ENCODE measurements around the gene ANO1. TPM values are rescaled to one million over a fixed set of nuclear protein-coding genes. Genes with fewer than 3 reads are reported as not detected.

ANO1 gene
- total RNA-seq, 3 donors from 2014 or later (not counting 1 experiment from before 2014, with no cell fraction given): not detected

DNA sequence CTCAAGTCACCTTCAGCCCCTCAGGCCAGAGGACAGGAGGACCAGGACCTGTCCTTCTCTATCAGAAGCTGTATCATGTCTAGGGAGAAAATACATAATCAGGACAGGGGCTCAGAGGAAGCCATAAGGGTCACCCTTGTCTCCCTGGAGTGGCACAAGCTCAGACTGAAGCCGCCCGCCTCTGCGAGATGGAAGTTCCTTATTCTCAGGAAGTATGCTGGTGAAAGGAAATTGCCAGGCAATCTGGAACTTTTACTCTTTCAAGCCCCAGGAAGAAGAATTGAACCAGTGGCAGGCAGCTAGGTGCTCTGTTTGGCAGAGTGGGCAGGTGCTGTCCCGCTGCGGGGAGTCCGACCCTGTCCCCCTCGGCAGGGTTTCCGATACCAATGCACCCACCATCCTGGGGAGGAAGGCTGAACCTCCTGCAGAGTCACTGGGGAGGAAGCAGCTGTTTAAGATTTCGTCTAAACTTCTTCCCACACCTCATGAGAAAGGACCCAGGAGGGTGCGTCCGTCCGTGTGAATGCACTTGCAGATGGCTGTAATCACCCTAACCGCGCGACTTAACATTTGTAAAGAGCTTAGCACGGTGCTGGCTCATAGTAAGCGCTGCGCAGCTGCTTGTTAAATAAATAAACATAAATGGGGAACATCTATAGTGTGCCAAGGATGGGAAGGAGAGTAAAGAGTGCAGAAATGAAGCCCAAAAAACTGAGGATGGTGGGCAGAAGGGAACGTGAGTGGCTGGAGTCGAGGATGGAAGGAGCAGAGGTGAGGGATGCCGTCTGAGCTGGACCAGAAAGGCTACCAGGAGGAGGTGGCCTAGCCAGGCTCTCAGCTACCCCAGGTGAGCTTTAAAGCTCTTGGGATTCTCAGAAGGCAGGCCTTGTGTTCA, 5.0 kb upstream of the ANO1 start:
- ATAC-seq (no peak), DNase-seq (no peak)
- Histone ChIP-seq H3K4me1 (ENCODE audit: control insufficient read depth, insufficient read depth, low read length) (no peaks in the 10 kb centered on the region), H3K27ac (ENCODE audit: low read length) (no peak overlapping the region), H3K9me3 (ENCODE audit: control insufficient read depth, insufficient read depth, low read length) (no peaks in the 10 kb centered on the region), H3K36me3 (ENCODE audit: control insufficient read depth, insufficient read depth, low read length) (no peaks in the 10 kb centered on the region), H3K27me3 (ENCODE audit: control insufficient read depth, insufficient read depth, low read length) (peaks cover 3% of the 10 kb centered on the region), H3K4me3 (ENCODE audit: low read length) (no peak overlapping the region)
- TF ChIP-seq, protein P1, sequence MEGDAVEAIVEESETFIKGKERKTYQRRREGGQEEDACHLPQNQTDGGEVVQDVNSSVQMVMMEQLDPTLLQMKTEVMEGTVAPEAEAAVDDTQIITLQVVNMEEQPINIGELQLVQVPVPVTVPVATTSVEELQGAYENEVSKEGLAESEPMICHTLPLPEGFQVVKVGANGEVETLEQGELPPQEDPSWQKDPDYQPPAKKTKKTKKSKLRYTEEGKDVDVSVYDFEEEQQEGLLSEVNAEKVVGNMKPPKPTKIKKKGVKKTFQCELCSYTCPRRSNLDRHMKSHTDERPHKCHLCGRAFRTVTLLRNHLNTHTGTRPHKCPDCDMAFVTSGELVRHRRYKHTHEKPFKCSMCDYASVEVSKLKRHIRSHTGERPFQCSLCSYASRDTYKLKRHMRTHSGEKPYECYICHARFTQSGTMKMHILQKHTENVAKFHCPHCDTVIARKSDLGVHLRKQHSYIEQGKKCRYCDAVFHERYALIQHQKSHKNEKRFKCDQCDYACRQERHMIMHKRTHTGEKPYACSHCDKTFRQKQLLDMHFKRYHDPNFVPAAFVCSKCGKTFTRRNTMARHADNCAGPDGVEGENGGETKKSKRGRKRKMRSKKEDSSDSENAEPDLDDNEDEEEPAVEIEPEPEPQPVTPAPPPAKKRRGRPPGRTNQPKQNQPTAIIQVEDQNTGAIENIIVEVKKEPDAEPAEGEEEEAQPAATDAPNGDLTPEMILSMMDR (IDR thresholded peaks at IDR 0.05): no peak
- WGBS (ENCODE audit: insufficient coverage): 4% methylated on average over 21 of the region's 21 CpGs
- intact Hi-C loops (cut with micrococcal nuclease): no loop called here
- Mint-ChIP-seq H3K27ac (no peak overlapping the region), H3K27me3 (ENCODE audit: low read depth in 2 of 2) (peaks cover 43 to 84% of the 10 kb centered on the region in 2 donors), H3K9me3 (no peaks in the 10 kb centered on the region), H3K36me3 (no peaks in the 10 kb centered on the region), H3K4me3 (no peak overlapping the region), H3K4me1 (no peaks in the 10 kb centered on the region)

DNA sequence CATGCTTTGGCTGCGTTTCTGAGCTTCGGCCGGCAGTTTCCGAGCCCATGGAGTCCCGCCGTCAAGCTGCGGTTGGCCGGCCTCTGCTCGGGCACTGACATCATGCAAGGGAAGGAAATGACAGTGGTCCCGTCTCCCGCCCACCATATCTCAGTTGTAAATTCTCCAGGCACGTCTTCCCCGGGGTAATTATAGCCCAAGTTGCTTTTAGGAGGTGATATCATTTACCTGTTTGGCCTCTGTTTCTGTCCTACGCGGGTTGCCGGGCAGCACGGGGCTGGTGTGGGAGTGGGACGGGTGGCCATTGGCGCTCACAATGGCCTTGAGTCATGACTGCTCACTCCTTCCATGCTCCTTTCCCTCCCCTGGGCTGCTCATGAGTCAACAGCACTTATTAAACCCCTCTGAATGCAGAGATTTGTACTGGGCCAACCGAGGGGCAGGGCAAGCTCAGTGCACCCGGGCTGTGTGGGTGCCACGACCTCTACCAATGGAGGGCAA, 4.2 kb upstream of the ANO1 start:
- Mint-ChIP-seq H3K9me3 (no peaks in the 10 kb centered on the region), H3K27me3 (ENCODE audit: low read depth in 2 of 2) (peaks cover 39 to 78% of the 10 kb centered on the region in 2 donors), H3K27ac (no peak overlapping the region), H3K36me3 (no peaks in the 10 kb centered on the region), H3K4me1 (no peaks in the 10 kb centered on the region), H3K4me3 (no peak overlapping the region)
- TF ChIP-seq, protein P1 (IDR thresholded peaks at IDR 0.05): no peak
- no peaks in the 10 kb centered on the region for H3K4me1 ChIP-seq (ENCODE audit: control insufficient read depth, insufficient read depth, low read length)
- no peak overlapping the region for H3K4me3 ChIP-seq (ENCODE audit: low read length)
- DNase-seq (no peak), ATAC-seq (no peak)
- no peaks in the 10 kb centered on the region for H3K9me3 ChIP-seq (ENCODE audit: control insufficient read depth, insufficient read depth, low read length)
- H3K36me3 ChIP-seq (ENCODE audit: control insufficient read depth, insufficient read depth, low read length): no peaks in the 10 kb centered on the region
- WGBS (ENCODE audit: insufficient coverage): 15% methylated on average over 22 of the region's 22 CpGs
- peaks cover 3% of the 10 kb centered on the region for H3K27me3 ChIP-seq (ENCODE audit: control insufficient read depth, insufficient read depth, low read length)
- intact Hi-C loops (cut with micrococcal nuclease): no loop called here
- H3K27ac ChIP-seq (ENCODE audit: low read length): no peak overlapping the region

DNA sequence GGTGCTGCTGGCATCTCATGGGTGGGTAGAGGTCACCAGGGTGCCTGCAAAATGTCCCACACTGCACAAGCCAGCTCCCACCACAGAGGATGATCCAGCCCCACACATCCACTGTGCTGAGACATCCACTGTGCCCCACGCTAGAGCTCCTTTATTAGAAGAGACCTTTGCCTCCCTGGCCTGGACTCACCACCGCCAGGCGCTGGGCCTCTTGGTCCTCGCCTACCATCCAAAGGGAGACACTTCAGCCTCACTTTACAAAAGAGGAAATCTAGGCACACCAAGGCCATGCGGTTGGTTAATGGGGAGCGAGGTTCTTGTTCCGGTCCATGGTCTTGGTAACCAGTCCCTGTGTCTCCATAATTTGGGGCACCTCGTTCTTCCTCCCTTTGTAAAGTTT, 3.4 kb upstream of the ANO1 start:
- no peak for ATAC-seq
- peaks cover 3% of the 10 kb centered on the region for H3K27me3 ChIP-seq (ENCODE audit: control insufficient read depth, insufficient read depth, low read length)
- 87% methylated on average over 8 of the region's 8 CpGs for WGBS (ENCODE audit: insufficient coverage)
- Mint-ChIP-seq H3K4me1 (no peaks in the 10 kb centered on the region), H3K27ac (no peak overlapping the region), H3K27me3 (ENCODE audit: low read depth in 2 of 2) (peaks cover 44 to 70% of the 10 kb centered on the region in 2 donors), H3K9me3 (no peaks in the 10 kb centered on the region), H3K4me3 (no peak overlapping the region), H3K36me3 (no peaks in the 10 kb centered on the region)
- TF ChIP-seq, protein P1 (IDR thresholded peaks at IDR 0.05): no peak
- H3K4me3 ChIP-seq (ENCODE audit: low read length): no peak overlapping the region
- no peak overlapping the region for H3K27ac ChIP-seq (ENCODE audit: low read length)
- DNase-seq: no peak
- H3K9me3 ChIP-seq (ENCODE audit: control insufficient read depth, insufficient read depth, low read length): no peaks in the 10 kb centered on the region
- H3K4me1 ChIP-seq (ENCODE audit: control insufficient read depth, insufficient read depth, low read length): no peaks in the 10 kb centered on the region
- no peaks in the 10 kb centered on the region for H3K36me3 ChIP-seq (ENCODE audit: control insufficient read depth, insufficient read depth, low read length)
- intact Hi-C loops (cut with micrococcal nuclease): no loop called here
